ENCODE data around the gene IFIT3.

The IFIT3 gene

DNA sequence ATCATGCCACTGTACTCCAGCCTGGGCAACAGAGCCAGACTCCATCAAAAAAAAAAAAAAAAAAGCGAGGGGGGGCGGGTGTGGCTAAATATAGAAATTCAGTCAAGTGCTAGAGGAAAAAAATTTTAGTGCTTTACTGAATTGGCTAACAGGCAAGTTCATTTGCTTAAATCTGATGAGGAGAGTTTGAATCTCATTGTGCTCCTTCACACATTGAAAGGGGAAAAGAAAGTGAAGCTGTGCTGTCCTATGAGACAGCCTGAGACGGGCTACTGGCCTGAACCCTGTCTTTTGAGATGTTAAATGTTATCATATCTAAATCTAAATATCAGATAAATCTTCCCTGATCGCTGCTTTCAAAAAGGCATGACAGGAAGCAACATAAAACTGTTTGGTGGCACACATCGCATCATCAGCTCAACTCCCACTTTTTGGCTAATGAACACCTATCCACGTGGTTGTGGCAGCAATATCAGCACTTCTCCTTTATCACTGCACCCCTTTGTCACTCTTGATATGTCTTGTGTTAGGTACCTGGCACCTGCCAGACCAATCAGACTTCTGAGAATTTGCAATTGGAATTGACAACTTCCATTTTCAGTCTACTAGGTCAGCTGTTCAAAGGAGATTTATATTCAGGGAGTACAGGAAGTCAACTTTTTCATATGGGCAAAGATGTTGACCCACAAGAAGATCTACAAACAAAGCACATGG lies 36.1 kb downstream of the IFIT3 start:
- no peak for DNase-seq

DNA sequence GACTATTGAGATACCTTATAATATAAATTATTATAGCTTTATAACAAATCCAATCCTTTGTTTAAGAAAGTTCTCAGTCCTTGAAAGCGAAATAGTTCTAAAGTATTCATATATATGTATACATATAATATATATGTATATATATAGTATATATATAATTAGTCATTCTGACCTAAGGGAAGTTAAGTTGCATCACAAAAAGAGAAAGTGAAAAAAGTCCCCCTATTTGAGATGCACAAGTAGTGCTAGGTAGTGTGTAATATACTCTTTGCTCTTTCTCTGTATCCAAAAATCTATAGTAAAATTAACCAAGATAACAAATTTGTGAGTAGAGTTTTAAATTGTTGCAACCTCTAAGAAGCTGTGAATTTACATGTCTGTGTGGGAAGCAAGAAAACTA lies 36.7 kb downstream of the IFIT3 start:
- DNase-seq, result no peak

DNA sequence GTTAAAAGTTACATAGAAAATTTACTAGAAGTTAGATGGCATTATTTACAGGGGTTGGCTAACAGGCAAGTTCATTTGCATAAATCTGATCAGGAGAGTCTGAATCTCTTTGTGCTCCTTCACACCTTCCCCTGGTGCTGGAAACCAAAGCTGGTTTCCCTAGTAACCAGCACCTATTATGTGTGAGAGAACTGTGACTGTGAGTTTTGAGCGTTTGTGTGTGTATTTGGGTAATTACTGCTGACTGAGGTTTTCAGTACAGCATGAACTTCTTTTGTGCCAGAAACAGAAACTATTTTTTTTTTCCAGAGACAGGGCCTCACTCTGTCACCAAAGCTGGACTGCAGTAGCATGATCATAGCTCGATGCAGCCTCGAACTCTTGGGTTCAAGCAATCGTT lies 39.7 kb downstream of the IFIT3 start:
- no peak for DNase-seq

DNA sequence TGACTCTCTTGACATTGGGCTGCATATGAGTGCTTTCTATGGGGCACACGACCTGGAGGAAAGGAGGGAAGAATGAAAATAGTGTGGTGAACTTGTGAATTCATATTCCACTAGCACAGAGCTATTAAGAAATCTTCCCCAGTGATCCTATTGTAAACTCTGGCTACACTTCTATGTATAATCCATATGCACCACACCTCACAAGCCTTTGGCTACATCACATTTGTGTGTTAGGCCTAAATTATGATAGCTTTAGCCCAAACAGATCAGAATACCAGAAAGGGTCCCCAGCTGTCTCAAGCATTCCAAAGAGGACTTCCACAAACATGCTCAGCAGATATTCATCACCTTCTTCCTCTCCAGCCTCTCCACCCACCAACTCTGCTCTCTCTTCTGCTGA lies 40.3 kb downstream of the IFIT3 start:
- no peak for DNase-seq

DNA sequence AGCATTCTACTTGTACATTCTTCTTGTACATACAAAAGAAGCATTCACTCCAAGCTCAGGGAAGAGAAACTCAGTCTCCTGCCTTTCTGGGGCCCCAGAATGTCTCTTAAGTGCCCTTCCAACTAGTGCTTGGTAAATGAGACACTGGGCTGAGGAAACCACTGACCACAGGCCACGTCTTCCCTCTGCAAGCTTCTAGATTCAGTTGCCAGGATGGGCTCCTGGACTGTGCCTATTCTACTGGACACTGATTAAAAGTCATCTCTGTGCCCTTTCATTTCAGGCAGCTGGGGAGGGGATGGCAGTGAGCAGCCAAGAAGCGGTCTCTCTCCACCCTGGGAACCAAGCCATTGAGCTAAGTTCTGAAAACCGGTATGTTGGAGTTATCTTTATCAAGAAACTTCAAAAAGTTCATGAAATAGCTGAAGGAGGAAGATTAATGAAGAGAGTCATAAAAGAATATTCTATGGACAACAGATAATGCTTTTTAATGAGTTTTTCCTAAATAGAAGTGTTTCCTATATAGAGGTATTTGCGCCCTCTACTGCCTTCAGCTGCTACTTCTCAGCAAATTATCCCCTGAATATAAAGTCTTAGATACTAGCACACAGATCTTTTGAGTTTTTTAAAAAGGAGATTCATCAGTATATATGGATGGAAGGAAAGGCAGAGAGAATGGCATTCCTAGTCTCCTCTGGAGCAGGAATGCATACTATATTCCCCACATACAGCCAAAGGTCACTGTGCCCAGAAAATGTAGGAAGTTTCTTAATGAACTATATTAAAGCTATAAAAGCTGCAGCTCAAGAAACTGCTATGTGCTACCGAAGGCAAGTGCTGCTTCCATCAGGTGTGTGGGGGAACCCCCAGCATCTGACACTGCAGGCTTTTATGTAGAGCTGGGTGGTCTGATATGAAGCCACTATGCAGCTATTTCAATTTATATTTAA lies 41.6 kb downstream of the IFIT3 start:
- peak; percentile 7 for DNase-seq

DNA sequence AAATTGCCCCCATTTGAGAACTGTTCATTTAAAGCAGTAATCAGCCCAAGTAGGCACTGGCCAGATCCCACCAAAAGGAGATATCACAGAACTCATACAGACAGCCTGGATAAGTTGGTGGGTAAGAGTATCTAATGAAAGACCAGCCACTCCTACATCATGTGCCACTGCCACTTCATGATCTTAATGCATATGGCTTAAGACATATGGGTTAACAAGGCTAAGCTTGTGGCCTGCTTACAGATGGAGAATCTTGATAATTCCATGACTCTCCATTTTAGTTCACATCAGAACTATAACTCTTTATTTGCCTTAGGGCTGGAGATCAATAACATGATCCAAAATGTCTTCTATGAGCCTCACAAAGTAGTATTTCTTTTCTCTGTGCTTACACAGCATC lies 43.3 kb downstream of the IFIT3 start:
- no peak for DNase-seq

DNA sequence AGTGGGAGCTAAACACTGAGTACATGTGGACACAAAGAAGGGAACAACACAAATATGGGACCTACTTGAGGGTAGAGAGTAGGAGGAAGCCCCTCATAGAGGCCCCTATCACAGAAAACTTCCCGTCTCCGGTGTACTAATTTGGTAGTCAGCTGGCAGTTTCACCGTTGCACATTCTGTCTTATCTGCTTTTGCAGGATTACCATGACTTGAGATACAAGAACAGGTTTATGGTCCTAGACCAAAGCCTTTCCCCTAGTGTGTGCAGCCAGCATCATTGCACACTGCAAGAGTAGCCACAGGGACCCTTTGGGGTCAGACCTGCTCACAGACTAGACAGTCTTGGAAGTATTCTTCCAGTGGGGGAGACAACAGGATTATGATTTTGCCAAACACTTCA lies 44.2 kb downstream of the IFIT3 start:
- DNase-seq, result no peak

DNA sequence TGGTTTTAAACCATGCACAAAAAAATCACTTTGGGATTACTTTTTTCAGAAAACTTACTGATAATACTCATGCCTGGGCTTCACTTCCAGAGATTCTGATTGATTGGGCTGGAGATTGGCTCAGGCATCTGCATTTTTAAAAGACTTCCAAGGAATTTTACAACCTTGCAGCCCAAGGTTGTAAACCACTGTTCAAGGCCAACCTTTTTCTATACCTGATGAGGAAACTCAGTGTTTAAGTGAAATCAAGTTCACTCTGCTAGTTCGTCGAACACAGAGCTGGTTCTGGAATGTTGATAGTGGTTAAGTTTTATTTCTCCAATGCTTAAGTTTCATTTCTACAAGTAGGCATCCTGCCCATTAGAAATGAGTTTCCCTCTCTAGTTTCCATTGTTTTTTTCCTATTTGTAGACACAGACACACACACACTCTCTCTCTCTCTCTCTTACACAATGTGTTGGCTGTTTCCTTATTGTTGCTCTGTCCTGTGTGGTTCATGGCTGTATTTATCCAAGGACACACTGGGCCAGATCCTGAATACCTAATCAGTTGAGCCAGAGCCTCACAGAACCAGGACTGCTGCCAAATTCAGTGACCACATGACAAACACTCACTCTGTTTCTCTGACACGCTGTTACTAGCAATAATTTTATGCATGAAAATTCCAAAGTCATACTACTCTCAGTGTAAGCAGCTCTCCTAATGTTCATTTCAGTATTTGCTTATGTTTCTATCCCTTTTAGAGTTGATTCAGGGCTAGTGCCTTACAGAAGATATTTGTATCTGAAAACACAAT lies 46.3 kb downstream of the IFIT3 start:
- no peak for DNase-seq

DNA sequence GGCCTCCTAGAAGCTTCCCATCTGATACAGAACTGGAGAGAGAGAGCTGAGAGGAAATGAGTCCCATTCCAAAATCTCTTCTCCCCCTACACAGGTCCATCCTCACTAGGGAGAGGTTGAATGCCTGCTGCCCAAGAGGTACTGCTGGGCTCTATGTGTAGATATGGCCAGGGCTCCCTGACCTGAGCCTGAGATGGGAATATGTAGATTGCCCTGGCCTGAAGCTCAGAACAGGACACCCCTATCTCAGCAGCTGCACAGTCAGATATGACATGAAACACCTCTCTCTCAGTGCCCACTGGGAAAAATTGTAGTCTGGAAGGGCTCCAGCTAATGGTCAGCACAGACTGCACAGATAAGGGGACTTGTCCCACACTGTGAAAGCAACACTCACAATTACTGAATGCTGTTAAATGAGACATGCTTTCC lies 46.9 kb downstream of the IFIT3 start:
- DNase-seq, result no peak

DNA sequence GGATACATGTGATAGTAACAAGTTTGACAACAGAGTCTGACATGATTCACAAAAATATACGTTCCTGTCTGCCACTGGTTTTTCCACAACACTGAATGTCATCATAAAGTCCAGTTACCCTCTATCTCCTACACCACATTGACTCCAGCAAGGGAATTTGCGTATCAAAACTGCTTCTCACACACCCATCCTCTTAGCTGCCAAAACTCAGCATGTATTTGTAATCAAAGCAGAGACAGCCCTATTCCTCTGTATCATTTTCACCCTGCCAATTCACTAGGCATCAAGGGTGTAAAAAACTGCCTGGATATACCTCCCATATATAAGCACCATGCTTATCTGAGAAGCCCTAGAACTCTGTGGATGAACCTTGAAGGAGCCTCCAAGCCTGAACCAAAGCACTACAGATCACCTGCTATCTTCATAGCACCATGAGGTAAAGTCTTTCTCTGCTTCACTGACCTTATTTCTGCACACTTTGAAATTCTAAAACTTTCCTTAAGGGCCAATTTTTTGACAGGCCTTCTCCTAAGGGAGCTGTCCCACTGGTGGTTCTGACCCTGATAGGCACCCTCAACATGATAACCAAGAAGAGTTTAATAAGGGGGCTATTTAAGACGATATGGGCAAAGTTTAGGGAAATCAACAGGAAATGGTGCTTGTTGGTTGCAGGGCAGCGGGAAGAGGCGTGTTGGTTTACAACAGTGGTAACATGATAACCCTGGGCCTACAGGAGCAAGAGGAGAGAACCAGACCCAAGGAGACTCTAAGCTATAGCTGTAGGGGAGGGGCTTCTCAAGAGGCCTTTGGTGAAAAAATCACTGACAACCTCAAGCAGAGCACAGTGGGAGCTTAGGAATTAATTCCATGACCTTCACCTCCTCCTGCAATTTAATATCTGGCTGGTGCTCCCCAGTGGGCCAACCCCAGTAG lies 50.2 kb downstream of the IFIT3 start, which contains the start of gene IFIT1B:
TSS of gene IFIT1B (plus strand) at position 352 of the 933 bp plus-strand sequence. CDS start at position 432, 80 bp downstream.
- DNase-seq, result no peak

DNA sequence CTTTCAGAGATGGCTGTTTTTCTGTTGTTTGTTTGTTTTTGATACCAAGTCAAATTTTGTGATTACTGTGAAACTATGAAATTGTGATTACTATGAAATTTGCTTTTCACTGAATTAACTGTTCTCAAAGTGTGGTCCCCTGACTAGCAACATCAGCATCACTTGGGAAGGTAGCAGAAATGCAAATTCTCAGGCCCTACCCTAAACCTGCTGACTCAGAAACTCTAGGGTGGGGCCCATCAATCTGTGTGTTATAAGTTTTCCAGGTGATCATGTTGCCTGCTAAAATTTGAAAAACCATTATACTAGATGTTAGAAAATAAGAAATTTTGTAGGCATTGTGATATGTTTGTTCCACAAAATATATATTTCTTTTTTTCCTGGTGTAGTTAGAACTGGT lies 51.3 kb downstream of the IFIT3 start:
- DNase-seq, result no peak

DNA sequence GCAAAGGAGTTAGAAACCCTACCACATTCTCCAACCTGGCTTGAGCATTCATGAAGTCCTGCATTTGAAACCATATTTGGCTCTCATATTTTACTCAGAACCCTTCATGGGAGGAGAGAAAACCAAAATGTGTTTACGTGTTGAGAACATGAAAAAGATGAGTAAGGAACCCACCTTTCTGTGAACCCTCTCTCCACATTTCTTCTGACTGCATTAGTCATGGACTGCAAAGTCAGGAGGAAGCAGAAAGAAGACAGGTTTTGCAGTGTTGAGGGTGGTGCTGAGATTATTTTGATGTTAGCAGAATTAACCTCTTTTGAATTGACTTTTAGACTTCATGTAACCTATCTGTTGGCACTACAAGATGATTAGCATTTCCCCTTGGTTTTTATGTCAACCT lies 55.0 kb downstream of the IFIT3 start:
- no peak for DNase-seq

DNA sequence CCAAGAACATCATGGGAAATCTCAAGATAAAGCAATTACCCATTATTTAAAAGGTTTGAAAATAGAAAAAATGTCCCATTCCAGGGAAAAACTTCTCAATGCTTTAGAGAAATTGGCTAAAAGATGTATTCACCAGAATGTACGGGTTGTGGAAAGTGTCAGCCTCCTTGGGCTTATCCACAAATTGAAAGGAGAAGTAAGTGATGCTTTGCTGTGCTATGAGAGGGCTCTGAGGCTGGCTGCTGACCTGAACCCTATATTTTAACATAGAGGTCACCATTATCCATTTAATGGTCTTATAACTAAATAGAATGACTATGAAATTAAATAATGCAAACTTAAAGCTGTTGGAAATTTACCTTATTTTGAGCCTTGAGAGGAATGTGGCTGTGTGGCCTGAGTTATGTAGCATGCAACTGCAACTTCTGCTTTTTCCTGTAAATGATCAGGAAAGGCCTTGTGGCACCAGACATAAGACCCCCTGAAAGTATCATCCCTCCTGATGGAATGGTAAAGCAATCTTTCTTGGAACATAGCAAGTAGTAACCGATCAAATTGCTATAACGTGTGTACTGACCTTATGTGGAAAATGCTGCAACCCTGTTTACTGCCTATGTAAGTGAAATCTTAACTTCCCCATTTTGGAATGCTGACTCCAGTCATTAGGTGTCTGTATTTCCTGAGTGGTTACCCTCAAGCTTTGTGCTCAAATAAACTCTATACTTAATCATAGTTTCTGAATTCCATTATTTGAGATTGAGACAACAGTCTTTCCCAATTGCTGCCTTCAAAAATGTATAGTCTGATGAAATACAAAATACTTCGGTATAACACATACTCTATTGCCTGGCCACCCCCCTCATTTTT lies 56.9 kb downstream of the IFIT3 start:
- no peak for DNase-seq

DNA sequence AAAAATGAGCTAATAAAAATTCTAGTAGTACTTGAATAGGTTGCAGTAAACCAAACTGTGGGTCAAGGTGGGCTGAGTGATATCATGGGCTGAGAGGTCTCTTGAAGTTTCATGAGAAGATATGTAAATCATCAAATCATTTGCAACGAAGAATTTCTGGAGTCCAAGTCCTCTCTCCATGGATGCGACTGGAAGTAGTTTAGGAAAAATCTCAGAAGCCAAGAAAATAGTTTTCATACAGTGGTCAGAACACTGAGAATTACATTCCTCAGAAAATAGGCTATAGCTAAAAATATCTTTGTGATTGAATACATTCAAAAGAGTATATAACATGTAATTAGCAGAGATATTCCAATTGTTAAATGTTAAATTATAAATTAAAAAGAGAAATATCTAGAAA lies 61.0 kb downstream of the IFIT3 start:
- no peak for DNase-seq

DNA sequence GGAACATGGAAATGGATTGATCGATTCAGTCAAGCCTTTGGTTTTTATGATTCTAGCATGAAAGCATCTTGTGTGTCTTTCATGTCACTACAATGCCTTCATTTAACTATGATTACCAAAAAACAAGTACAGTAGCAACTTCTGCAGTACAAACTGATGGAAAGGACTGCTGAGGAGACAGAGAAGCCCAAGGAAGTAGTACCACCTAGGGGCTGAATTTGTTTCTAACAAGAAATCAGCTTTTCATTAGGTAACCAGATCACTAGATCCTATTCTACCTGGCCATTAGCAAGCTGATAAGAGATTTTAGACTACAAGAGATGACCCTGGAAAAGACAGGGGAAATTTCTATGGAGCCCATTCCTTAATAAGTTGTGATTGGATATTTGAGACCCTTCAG lies 61.5 kb downstream of the IFIT3 start:
- DNase-seq, result no peak
